Endodermal cell (in vitro differentiated cells): Measurements from ENCODE around the gene PKD2L2. TPM values are rescaled to one million over a fixed set of nuclear protein-coding genes. Genes with fewer than 3 reads are reported as not detected.

ENCODE experiments used
- DNase-seq: peaks from one replicate; pipeline ENCODE4 v3.0.0-alpha.2; 2017
- H3K27ac ChIP-seq: 2 replicates; pipeline ENCODE4 v1.5.1; 2013; ENCODE audit warnings: mild to moderate bottlenecking, low read depth, low read length, moderate library complexity
- H3K27me3 ChIP-seq: 2 replicates; pipeline ENCODE4 v1.6.1; 2013; ENCODE audit warnings: mild to moderate bottlenecking, low read length, moderate library complexity; ENCODE audit not compliant: insufficient read depth, control insufficient read depth, poor library complexity, severe bottlenecking
- H3K36me3 ChIP-seq: 2 replicates; pipeline ENCODE4 v1.7.0; 2013; ENCODE audit warnings: mild to moderate bottlenecking, low read length, moderate library complexity; ENCODE audit not compliant: control insufficient read depth, insufficient read depth
- H3K4me1 ChIP-seq: one replicate; pipeline ENCODE4 v1.7.0; 2013; ENCODE audit warnings: low read length; ENCODE audit not compliant: control insufficient read depth, insufficient read depth
- H3K4me3 ChIP-seq: 2 replicates; pipeline ENCODE4 v1.5.1; 2013; ENCODE audit warnings: mild to moderate bottlenecking, low read length, moderate library complexity
- H3K9ac ChIP-seq: 2 replicates; pipeline ENCODE4 v1.6.1; 2013; ENCODE audit warnings: mild to moderate bottlenecking, low read length, moderate library complexity; ENCODE audit not compliant: poor library complexity, severe bottlenecking; ENCODE audit errors: extremely low read depth
- H3K9me3 ChIP-seq: 2 replicates; pipeline ENCODE4 v1.6.1; 2013; ENCODE audit warnings: mild to moderate bottlenecking, low read length, moderate library complexity; ENCODE audit not compliant: control insufficient read depth
- H3K27ac Mint-ChIP-seq: 2 replicates; pipeline ENCODE4 v1.8.0; 2020; ENCODE audit warnings: mixed read lengths
- H3K27me3 Mint-ChIP-seq: 2 replicates; pipeline ENCODE4 v1.8.0; 2021; ENCODE audit warnings: mild to moderate bottlenecking, mixed read lengths; ENCODE audit not compliant: insufficient read depth
- H3K36me3 Mint-ChIP-seq: 2 replicates; pipeline ENCODE4 v1.8.0; 2020; ENCODE audit warnings: low read depth, mixed read lengths
- H3K4me1 Mint-ChIP-seq: 2 replicates; pipeline ENCODE4 v1.8.0; 2020; ENCODE audit warnings: mixed read lengths
- H3K4me3 Mint-ChIP-seq: 2 replicates; pipeline ENCODE4 v1.8.0; 2020; ENCODE audit warnings: mild to moderate bottlenecking, moderate library complexity, mixed read lengths
- H3K9me3 Mint-ChIP-seq: 2 replicates; pipeline ENCODE4 v1.8.0; 2020; ENCODE audit warnings: mild to moderate bottlenecking, mixed read lengths
- WGBS, 2 experiments: methylation state at CpG; one replicate each; pipeline versions ENCODE4 v1.1.5 to v1.1.7; 2013; ENCODE audit warnings: missing lambda C conversion rate in 2 of 2, mixed read lengths in 1 of 2; ENCODE audit not compliant: insufficient coverage in 1 of 2, insufficient read length in 1 of 2; 5-methylcytosine and 5-hydroxymethylcytosine counted together
- total RNA-seq, 2 donors: library from RNA; stranded (reverse); fragmentation: NEBNext Ultra II Directional in 1 of 2; extraction: Animal tissue kit (Norgen Biotek cat#: 25700) in 1 of 2; gene quantifications; 2 replicates in 1 of 2; 3 replicates in 1 of 2; pipeline ENCODE4 v1.2.1, GENCODE V29; 2021
- TF ChIP-seq, protein P1 (sequence below): fragments of 200-600 bp; sonication (generic); conservative IDR thresholded peaks from 2 replicates; pipeline ENCODE4 v1.5.0; 2021; ENCODE audit warnings: antibody characterized with exemption, mild to moderate bottlenecking

PKD2L2 gene
- total RNA-seq, 2 donors from 2014 or later, result not detected

DNA sequence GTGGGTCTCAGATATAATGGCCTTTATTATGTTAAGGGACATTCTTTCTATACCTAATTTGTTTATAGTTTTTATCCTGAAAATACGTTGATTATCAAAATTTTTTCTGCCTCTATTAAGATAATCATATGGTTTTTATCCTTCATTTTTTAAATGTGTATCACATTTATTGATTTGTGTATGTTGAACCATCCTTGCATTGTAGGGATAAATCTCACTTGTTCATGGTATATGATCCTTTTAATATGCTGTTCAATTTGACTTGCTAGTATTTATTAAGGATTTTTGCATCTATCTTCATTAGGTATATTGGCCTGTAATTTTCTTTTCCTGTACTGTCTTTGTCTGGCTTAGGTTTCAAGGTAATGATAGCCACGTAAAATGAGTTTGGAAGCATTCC lies 25.5 kb downstream of the PKD2L2 start:
- peaks cover 4% of the 10 kb centered on the region for H3K9me3 Mint-ChIP-seq
- no peaks in the 10 kb centered on the region for H3K36me3 Mint-ChIP-seq
- DNase-seq, result no peak
- H3K27ac Mint-ChIP-seq, result no peak overlapping the region
- H3K27me3 Mint-ChIP-seq, result no peaks in the 10 kb centered on the region
- H3K9me3 ChIP-seq, result peaks cover 8% of the 10 kb centered on the region
- no peaks in the 10 kb centered on the region for H3K4me1 ChIP-seq
- H3K9ac ChIP-seq, result no peak overlapping the region
- H3K4me3 Mint-ChIP-seq, result no peak overlapping the region
- no peaks in the 10 kb centered on the region for H3K4me1 Mint-ChIP-seq
- WGBS, 2 experiments, result 88% methylated on average over 1 of the region's 2 CpGs; no CpG with 5 or more reads in 1 of the 2 experiments
- no peak overlapping the region for H3K4me3 ChIP-seq
- no peak overlapping the region for H3K27ac ChIP-seq
- no peaks in the 10 kb centered on the region for H3K36me3 ChIP-seq
- no peaks in the 10 kb centered on the region for H3K27me3 ChIP-seq
- TF ChIP-seq, protein P1, sequence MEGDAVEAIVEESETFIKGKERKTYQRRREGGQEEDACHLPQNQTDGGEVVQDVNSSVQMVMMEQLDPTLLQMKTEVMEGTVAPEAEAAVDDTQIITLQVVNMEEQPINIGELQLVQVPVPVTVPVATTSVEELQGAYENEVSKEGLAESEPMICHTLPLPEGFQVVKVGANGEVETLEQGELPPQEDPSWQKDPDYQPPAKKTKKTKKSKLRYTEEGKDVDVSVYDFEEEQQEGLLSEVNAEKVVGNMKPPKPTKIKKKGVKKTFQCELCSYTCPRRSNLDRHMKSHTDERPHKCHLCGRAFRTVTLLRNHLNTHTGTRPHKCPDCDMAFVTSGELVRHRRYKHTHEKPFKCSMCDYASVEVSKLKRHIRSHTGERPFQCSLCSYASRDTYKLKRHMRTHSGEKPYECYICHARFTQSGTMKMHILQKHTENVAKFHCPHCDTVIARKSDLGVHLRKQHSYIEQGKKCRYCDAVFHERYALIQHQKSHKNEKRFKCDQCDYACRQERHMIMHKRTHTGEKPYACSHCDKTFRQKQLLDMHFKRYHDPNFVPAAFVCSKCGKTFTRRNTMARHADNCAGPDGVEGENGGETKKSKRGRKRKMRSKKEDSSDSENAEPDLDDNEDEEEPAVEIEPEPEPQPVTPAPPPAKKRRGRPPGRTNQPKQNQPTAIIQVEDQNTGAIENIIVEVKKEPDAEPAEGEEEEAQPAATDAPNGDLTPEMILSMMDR, result no peak

DNA sequence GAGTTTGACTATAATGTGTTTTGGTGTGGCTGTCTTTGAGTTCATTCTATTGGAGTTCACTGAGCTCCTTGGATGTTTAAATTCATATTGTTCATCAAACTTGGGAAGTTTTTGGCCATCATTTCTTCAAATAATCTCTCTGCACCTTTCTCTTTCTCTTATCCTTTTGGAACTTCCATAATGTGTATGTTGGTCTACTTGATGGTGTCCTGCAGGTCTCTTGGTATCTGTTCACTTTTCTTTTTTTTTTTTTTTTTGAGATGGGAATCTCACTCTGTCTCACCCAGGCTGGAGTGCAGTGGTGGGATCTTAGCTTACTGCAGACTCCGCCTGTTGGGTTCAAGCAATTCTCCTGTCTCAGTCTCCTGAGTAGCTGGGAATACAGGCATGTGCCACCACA lies 27.7 kb downstream of the PKD2L2 start:
- H3K27me3 Mint-ChIP-seq, result no peaks in the 10 kb centered on the region
- no peak overlapping the region for H3K4me3 ChIP-seq
- no peak for DNase-seq
- no peak overlapping the region for H3K4me3 Mint-ChIP-seq
- 0 to 53% methylated on average over 1 of the region's 1 CpG for WGBS, 2 experiments
- TF ChIP-seq, protein P1, result no peak
- no peaks in the 10 kb centered on the region for H3K4me1 Mint-ChIP-seq
- H3K27ac ChIP-seq, result no peak overlapping the region
- no peaks in the 10 kb centered on the region for H3K36me3 ChIP-seq
- peaks cover 4% of the 10 kb centered on the region for H3K9me3 Mint-ChIP-seq
- H3K9ac ChIP-seq, result no peak overlapping the region
- no peaks in the 10 kb centered on the region for H3K27me3 ChIP-seq
- no peaks in the 10 kb centered on the region for H3K4me1 ChIP-seq
- H3K27ac Mint-ChIP-seq, result no peak overlapping the region
- H3K36me3 Mint-ChIP-seq, result no peaks in the 10 kb centered on the region
- peaks cover 8% of the 10 kb centered on the region for H3K9me3 ChIP-seq

DNA sequence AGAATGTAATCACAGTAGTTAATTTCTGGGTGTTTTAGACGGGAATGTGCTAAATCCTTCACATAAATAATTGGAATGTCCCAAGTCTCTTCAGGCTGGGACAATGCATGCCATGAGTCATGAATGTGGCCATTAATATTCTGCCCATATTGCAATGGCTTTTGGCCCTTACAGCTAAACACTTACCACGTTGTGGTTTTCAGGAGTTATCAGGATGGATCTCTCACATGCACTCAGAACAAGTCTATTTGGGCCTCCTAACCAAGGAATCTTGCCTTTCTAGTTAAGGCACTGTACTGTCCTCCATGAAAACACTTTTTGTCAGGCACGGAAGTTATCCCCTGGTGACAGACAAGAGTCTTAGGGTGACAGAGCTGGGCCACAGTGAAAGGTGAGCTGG lies 32.7 kb downstream of the PKD2L2 start:
- DNase-seq, result no peak
- H3K9me3 Mint-ChIP-seq, result peaks cover under 1% of the 10 kb centered on the region
- peaks cover 5% of the 10 kb centered on the region for H3K4me1 Mint-ChIP-seq
- no peaks in the 10 kb centered on the region for H3K27me3 Mint-ChIP-seq
- Histone ChIP-seq H3K4me1 (no peaks in the 10 kb centered on the region), H3K9me3 (no peaks in the 10 kb centered on the region), H3K9ac (no peak overlapping the region), H3K27ac (no peak overlapping the region), H3K36me3 (no peaks in the 10 kb centered on the region), H3K27me3 (no peaks in the 10 kb centered on the region), H3K4me3 (no peak overlapping the region)
- no peak overlapping the region for H3K4me3 Mint-ChIP-seq
- no peaks in the 10 kb centered on the region for H3K36me3 Mint-ChIP-seq
- H3K27ac Mint-ChIP-seq, result no peak overlapping the region
- WGBS, 2 experiments, result 90 to 92% methylated on average over 2 to 3 of the region's 3 CpGs
- TF ChIP-seq, protein P1, result no peak
